HG03135 (cell line): ENCODE results near the gene HTATIP2.
"Not testable (repeated sequence)": the region's sequence is repeated elsewhere in the genome, so short reads cannot be mapped to it uniquely, and the experiment has no call there.

ENCODE experiments used
- ATAC-seq: cut with Tn5 transposase; IDR thresholded peaks from one replicate; pipeline ENCODE4 v1.9.1; 2021; ENCODE audit warnings: mild to moderate bottlenecking, moderate library complexity; ENCODE audit not compliant: unreplicated experiment

Gene HTATIP2

DNA sequence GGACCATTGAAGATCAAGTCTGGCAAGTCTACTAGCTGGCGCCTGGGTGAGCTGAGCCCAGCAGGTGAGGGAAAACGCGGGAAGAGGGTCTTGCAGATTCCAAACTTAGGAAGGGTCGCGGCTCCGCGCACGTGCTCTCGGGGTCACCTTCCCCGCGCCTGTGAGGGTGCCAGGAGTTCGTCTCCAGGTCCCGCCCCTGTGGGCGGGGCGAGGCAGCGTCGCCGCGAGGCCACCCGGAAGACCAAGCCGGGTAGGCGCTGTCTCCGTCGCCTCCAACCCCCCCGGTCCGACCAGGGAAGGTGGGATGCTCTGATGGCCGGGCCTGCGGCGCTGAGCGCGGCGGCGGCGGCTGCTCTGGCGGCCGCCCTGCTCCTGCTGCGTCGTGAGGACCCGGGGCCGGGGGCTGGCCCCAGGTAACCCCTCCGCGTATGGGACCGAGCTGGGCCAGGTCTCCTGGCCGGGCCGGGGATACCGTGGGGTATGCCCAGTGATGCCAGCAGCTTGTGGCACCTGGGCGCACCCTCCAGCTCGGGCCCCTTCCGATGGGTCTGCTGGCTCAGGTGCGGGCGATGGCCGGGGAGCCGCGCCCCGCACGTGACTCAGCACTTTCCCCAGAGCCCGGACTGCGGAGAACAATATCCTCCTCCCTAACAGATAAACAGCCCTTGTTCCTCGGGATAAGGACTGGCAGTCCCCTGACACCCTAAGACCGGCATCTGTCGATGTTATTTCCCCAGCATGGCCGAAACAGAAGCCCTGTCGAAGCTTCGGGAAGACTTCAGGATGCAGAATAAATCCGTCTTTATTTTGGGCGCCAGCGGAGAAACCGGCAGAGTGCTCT lies at the start of gene HTATIP2:
Gene HTATIP2 (plus strand): TSS at position 215 of the 841 bp plus-strand sequence. CDS start 524 bp downstream, at position 739.
- ATAC-seq: peak; percentile 94

DNA sequence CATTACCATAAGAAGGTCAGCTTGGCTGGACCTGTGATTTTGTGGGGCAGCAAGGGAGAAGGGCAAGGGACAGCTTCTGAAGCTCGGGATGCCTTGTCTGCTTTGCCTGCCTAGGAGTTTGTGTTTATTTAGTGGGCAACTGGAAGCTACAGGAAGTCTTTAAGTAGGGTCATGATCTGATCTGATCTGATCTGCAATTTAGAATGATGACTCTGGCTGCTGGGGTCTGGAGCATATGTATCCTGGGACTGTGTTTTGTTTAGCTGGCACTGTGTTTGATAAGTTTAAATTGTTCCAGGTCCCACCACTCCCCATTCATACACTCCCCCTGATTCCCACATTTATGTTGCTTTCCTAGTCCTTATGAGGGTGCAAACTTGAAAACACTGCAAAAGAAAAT lies 47.7 kb upstream of the HTATIP2 start:
- ATAC-seq: no peak

DNA sequence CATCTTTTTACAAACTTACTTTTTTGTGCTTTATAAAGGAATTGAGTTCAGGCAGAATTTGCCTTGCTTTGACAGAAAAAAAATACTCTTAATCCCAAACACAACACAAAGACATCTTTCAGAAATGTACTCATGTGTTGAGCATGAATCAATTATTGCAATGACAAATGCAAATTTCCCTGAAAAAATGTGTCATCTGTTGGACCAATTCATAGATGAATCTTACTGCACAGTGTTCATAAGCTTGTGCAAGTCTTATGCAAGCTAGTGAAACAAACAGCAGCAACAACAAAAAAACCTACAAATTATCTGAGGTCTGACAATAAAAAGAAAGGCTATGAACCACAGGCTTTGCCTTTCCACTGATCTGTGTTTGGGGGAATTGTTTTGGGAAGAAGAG lies 42.3 kb upstream of the HTATIP2 start:
- ATAC-seq: no peak

DNA sequence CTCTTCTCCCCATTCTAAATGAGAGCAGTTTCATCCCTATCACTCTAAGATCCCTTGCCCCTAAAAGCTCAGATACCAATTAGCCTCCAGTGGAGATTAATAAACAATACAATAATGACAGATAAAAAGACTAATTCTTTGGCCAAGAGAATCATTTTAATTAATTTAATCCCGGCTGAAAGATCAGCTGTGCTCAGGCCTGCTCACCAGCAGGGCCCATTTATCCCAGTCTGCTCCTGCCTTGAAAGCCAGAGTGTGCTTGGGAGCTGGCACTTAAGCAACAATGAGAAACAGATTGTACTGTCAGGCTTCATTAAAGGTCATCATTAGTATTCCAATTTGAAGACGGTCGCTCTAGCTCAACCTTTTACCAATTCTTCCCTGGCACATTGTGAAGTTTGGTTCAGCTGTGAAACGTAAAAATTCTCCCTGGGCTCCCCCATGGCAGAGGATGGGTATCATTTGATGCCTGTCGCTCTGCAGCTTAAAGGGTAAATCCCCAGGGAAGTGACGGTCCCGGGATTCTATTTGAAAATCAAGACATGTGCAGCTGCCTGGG lies 36.1 kb upstream of the HTATIP2 start:
- ATAC-seq: no peak

DNA sequence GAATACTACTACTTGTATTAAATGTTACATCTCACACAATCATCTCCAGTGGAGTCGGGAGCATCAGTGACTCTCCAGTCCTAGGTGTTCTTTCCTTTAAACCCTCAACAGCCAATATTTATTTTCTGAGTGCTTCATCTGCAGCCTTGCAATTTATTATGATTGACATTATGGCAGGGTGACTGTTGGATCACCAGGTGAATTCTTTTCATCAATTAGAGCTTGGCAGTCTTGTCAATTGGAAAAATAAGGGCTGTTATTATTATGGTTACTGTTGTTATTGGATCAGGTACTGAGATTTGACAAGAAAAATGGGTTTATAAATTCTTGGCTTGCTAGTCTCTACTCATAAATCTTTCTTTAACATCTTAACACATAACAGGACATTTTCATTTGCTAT lies 27.5 kb upstream of the HTATIP2 start:
- no peak for ATAC-seq

DNA sequence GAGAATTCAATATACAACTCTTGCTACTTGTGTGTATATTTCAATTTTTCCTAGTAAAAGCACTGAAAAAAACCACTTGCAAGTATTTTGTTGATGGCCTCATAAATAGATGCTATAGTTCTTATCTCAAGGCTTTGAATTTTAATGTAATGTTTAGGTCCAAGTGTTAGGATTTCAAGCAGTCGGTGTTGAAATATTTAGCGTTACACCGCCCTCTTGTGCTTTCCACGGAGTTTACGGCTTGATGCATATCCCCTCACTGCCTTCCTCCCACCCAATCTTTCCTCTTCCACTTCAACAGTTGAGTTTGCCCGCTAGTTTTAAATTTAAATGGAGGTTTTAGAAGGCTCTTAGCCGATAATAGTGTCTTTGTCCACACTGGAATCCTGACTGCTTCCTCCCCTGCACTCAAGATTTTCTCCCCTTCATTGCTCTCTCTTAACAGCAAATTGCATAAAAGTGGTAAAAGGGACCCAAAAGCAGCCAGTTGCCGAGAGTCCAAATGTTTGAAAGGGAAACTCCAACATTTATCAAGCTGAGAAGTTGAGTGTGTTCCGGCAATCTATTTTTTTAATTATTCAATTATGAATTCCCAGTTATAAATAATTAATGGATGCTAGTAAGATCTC lies 25.9 kb upstream of the HTATIP2 start:
- ATAC-seq: no peak

DNA sequence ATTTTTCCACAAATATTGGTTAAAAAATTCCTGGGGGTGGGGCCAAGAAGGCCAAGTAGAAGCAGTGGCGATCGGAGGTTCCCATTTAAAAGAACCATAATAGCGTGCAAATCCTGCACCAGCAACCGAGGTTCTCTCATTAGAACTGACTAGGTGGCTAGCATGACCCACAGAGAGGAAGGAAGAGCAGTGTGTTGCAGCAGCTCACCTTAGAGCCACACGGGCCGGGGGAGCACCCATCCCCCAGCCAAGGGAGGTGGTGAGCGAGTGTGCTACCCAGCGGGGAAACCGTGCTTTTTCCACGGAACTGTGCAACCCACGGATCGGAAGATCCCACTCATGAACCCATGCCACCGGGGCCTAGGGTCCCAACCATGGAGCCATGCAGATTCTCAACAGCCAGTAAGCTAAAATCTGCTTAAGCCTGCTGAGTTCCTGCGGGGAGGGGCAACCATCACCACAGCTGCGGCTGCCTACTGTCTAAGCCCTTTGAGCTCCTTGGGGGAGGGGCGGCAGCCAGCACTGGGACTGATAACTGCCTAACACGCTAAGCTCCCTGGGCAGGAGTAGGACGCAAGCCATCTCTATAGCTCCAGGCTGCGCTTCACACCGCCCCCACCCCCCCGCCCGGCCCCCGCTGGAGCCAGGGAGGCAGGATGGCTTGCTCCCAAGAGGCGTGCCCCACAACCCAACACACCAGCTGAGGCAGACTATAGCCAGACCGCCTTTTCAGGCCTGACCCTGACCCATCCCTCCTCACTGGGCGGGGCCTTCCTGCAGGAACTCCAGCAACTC lies 21.0 kb upstream of the HTATIP2 start:
- ATAC-seq: no peak

DNA sequence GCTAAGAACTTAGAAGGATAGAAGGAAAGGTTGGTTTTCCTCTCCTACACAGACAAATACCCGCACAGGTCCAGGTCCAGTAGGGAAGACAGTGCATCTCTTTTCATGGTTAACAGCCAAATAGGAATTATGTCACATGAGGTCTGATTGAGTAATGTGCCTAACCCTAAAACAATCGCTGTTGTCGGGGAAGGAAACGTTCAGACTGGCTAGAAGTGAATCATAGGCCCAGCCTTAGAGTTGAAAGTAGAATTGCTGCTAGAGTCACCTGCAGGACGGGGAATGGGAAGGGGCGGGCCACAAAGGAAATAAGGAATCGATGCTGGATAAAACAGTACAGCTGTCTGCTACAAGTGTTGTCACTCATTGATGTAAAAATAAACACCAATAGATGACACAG lies 12.4 kb upstream of the HTATIP2 start:
- no peak for ATAC-seq

DNA sequence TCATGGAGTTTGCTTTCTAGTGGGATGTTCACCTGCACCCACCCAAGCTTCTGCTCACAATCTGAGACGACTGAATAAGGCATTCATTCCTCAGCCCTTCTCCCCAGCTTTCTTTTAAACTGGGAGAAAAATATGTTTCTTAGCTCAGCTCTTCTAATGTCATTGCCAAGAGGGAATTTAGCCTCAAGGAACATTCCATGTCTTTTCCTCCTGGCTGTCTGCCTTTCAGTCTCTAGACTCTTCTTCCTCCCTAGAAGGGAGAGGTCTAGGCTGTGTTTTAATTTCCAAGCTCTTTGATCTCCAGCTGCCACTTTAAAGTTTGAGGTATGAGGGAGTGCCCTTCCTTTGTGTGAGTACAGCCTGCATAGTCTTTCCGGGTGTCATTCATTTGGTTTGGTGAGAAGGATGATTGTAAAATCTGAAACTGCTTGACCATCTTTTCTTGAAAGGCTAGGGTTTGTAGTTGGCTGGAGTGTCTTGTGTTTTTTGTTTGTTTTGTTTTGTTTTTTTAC lies 11.7 kb upstream of the HTATIP2 start:
- ATAC-seq: no peak

DNA sequence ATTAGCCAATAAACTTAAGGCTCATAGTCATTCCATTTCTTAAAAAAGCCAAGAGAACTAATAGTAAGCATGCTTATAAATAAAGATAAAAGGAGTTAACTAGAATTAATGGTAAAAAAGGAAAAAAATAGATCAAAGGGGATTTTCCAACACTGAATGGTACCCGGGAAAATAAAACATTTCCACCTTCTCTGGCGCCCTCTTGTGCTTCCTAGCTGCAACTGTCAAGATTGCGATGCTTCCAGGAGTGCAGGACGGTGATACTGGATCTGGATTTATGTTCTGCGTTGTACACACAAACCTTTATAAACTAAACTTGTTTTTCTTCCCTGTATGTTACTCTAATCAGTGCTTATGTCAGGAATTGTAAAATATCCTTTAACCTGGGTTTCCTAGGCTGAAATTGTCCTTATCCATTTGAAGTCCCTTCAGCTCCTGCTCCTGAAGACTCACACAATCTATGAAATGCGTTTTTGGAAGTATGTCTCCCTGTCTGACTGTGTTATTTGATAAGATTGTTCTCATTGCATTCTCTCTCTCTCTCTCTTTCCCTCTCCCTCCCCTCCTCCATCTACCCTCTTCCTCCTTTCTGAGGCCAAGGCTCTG lies 9.6 kb upstream of the HTATIP2 start:
- no peak for ATAC-seq

DNA sequence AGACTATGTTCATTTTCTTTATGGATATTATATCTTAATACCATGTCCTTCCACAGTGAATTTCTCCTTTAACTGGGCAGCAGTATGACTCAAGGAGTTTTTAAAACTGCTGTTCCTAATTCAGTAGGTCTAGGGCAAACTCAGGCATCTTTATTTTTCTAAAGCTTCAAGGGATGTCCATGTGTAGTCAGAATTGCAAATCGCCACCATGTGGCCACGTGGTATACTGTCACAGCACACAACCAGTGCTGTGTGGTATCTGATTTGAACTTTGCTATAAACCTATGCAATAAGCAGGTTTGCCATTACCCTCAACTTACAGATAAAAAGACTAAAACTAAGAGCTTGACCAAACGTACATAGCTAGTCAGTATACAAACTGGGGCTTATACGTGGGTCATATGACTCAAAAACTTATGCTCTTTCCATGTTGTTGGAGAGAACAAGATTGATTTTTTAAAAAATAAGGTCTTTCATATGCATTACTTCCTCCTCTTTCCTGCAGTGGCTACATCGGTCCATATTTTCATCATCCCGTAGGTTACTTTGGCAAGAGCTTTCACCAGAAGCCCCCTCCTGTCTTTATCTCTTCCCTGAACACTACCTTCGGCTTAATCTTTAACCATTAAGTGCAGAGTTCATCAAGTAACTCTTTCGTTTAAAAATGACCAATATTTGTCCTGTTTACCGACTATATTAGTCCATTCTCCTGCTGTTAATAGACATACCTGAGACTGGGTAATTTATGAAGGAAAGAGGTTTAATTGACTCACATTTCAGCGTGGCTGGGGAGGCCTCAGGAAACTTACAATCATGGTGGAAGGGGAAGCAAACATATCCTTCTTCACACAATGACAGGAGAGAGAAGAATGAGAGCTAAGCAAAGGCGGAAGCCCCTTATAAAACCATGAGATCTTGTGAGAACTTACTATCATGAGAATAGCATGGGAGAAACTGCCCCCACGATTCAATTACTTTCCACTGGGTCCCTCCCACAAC lies 8.0 kb upstream of the HTATIP2 start:
- ATAC-seq: peak; percentile 77

DNA sequence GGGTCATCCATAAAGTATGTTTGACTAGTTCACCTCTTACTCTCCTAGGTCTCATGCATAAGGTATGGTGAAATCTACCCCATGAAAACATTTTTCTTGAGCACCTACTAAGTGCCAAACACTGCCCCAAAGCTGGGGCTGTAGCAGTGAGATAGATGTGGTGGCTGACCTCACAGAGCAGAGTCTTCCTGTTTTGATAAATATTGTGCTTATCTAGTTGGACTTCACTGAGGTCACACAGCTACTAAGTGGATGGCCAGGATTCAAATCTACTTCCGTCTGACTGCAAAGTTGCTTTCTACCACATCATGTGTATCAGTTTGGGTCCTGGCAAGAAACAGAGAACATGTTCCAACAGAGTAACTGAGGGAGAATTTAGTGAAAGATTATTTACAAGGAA lies 6.4 kb upstream of the HTATIP2 start:
- no peak for ATAC-seq

DNA sequence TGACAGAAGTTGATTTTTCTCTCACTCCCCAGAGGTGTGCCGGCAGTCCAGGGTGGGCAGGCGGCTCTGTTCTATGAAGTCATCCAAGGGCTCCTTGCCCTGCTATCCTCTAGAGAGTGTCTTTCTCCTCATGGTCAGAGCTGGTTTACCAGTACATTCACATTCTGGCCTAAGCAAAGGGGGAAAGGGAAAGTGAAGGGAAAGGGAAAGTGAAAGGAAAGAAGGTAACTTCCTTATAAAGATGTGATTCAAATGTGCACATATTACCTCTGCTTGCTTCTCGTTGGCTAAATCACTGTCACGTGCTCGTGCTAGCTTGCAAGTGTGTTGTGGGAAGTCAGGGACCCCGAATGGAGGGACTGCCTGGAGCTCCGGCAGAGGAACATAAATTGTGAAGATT lies 2.9 kb upstream of the HTATIP2 start:
- ATAC-seq: peak; percentile 31

DNA sequence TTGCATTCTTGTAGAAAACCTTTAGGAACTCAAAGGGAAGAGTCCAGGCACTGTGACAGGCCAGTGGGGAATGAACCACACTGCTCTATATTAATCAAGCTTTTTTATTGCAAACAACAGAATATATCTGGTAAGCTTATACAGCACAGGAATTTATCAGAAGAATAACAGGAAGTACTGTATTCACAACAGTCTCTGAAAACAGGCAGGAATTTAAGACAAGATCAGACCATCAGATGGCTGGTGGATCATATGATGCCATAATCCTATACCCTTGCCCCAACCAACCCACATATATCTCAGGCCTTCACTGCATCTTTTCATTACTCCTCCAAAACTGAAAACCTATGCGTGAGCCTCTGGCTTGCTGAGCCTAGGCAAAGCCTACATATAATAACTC lies 1.0 kb upstream of the HTATIP2 start:
- no peak for ATAC-seq

DNA sequence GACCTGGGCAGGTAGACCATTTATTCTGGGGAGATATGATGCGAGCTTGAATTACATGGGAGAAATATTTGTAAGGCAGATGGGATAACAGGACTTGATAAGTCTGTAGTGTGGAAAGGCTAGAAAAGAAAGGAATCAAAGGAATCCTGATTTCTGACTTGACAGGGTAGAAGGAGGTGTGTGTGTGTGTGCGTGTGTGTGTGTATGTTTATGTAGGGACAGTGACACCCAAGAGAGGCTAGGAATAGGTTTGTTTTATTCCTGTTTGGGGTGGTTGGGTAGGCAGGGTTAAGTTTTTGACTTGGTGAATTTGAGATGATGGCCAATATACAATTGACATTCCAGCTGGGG lies 390 bp upstream of the HTATIP2 start:
- ATAC-seq: no peak

DNA sequence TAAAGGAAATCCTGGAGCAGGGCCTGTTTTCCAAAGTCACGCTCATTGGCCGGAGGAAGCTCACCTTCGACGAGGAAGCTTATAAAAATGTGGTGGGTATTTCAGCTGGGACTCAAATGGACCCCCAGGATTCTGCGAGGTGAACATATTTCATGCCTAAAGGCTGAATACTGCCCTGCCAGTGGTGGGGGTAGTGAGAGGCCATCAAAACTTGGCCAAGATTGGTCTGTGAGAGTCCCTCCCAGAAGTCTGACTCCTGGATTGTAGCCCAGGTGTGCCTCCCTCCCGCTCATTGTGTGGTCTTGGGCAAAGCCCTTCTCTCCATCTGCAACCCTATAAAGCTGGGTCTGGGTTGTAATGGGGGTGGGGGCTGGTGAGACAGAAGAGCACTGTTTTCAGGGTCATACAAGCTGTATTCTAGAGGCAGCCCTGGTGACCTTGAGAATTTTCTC lies 853 bp downstream of the HTATIP2 start:
- no peak for ATAC-seq

DNA sequence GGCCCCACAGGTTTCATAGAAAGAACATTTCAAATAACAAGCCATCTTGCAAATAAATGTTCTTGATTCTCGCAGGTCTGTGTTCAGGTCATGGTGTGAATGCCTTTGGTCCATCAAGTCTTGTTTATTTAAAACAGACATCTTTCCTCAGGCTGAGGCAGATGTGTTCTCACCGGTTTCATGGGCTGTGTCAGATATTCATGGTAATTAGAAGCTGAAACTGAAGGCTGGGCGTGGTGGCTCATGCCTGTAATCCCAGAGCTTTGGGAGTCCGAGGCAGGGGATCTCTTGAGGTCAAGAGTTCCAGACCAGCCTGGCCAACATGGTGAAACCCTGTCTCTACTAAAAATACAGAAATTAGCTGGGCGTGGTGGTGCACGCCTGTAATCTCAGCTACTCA lies 2.0 kb downstream of the HTATIP2 start:
- not testable (repeated sequence) for ATAC-seq

DNA sequence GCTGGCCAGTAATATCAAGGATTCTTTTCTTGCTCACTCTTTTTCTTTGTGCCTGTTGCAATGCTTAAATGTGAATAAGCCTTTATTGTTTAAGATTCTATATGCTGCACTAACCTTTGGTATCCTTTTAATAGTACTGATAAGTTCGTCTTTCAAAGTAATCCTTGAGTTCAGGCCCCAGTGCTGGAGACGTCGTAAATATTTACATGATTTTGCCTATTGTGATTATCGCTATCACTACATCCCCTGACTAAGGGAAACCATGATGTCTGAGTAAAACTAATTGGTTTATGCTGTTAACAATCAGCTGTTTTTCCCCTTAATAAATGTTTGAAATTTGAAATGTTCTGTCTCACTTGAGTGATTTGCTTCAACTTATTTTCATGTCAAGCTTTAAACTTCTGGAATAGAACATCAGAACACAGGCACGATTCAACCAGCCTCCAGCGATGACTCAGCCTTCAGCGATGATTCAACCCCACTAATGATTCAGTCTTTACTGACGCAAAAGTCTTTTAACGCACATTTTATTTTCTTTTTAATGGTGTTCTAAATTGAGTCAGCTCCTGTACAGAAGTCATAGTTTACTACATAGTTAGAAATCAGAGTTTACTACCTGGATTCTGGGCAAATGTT lies 3.9 kb downstream of the HTATIP2 start:
- no peak for ATAC-seq

DNA sequence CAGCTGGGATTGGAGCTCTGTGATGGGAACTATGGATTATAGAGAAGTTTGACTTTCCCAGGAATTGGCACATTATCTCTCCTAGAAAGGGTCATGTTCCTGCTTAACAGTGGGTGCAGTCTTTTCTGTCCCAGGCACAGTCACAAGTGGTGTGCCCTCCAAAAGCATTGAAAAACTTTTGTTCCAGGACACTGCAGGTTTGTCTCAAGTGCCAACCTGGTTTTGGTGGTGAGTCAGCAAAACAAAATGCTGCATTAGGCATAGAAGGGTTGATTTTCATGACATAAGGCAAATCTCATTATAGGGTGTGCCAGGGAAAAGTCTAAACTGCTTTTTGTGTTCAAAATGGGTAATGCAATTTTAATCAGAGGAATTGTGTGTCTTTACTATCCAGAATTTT lies 4.9 kb downstream of the HTATIP2 start:
- ATAC-seq: no peak
